GM23338 (cell line): ENCODE data around the gene ALOX15. TPM values are rescaled to one million over a fixed set of nuclear protein-coding genes. Genes with fewer than 3 reads are reported as not detected.

Experiments
- ATAC-seq: fragments of 200-7000 bp; cut with Tn5 transposase; 3 replicates; pipeline ENCODE4 v1.9.1; 2020
- DNase-seq: peaks from one replicate; pipeline ENCODE4 v3.0.0-alpha.2; 2015; ENCODE audit warnings: low spot score
- H2AFZ ChIP-seq: fragments of 200-600 bp; sonication (generic); 2 replicates; pipeline ENCODE4 v1.8.0; 2016; ENCODE audit warnings: antibody characterized with exemption, mild to moderate bottlenecking, moderate library complexity
- H3F3A ChIP-seq: fragments of 200-600 bp; sonication (generic); replicated peaks from 2 replicates; pipeline ENCODE4 v1.8.0; 2017; ENCODE audit warnings: antibody characterized with exemption, mixed run types, low read depth
- H3K27ac ChIP-seq: fragments of 200-600 bp; sonication (generic); 2 replicates; pipeline ENCODE4 v1.6.1; 2016; ENCODE audit warnings: low read depth
- H3K27me3 ChIP-seq: fragments of 200-600 bp; sonication (generic); 2 replicates; pipeline ENCODE4 v1.8.0; 2016; ENCODE audit warnings: mild to moderate bottlenecking, mixed run types, moderate library complexity; ENCODE audit not compliant: insufficient read depth
- H3K36me3 ChIP-seq: fragments of 200-600 bp; sonication (generic); 2 replicates; pipeline ENCODE4 v1.8.0; 2016; ENCODE audit warnings: mild to moderate bottlenecking; ENCODE audit not compliant: insufficient read depth
- H3K4me1 ChIP-seq: fragments of 200-600 bp; sonication (generic); 2 replicates; pipeline ENCODE4 v1.8.0; 2016; ENCODE audit warnings: mild to moderate bottlenecking, moderate library complexity; ENCODE audit not compliant: insufficient read depth
- H3K4me2 ChIP-seq: fragments of 200-600 bp; sonication (generic); 2 replicates; pipeline ENCODE4 v1.7.1; 2017; ENCODE audit warnings: mixed run types
- H3K4me3 ChIP-seq: fragments of 200-600 bp; sonication (generic); 2 replicates; pipeline ENCODE4 v1.6.1; 2016; ENCODE audit warnings: mixed run types
- H3K79me2 ChIP-seq: fragments of 200-600 bp; sonication (generic); replicated peaks from 2 replicates; pipeline ENCODE4 v1.8.0; 2017; ENCODE audit warnings: mild to moderate bottlenecking; ENCODE audit not compliant: insufficient read depth
- H3K9me2 ChIP-seq: fragments of 200-600 bp; sonication (generic); 2 replicates; pipeline ENCODE4 v1.8.0; 2017; ENCODE audit not compliant: insufficient read depth
- H4K20me1 ChIP-seq: fragments of 200-600 bp; sonication (generic); replicated peaks from 2 replicates; pipeline ENCODE4 v1.8.0; 2017; ENCODE audit warnings: mild to moderate bottlenecking; ENCODE audit not compliant: insufficient read depth
- H3K27ac Mint-ChIP-seq: 2 replicates; pipeline ENCODE4 v1.8.0; 2020; ENCODE audit warnings: inconsistent platforms, mild to moderate bottlenecking, moderate library complexity, mixed read lengths
- H3K27me3 Mint-ChIP-seq: 3 replicates; pipeline ENCODE4 v1.8.0; 2022; ENCODE audit warnings: low read depth, mild to moderate bottlenecking, moderate library complexity, mixed read lengths, inconsistent platforms; ENCODE audit not compliant: insufficient read depth, poor library complexity
- H3K36me3 Mint-ChIP-seq: 3 replicates; pipeline ENCODE4 v1.8.0; 2021; ENCODE audit warnings: low read depth, mild to moderate bottlenecking, inconsistent platforms, moderate library complexity, mixed read lengths
- H3K4me1 Mint-ChIP-seq: 3 replicates; pipeline ENCODE4 v1.8.0; 2020; ENCODE audit warnings: mild to moderate bottlenecking, inconsistent platforms, mixed read lengths
- H3K4me3 Mint-ChIP-seq: 3 replicates; pipeline ENCODE4 v1.8.0; 2021; ENCODE audit warnings: moderate library complexity, mild to moderate bottlenecking, inconsistent platforms, mixed read lengths
- H3K9me3 Mint-ChIP-seq: 3 replicates; pipeline ENCODE4 v1.8.0; 2020; ENCODE audit warnings: moderate library complexity, mild to moderate bottlenecking, inconsistent platforms, mixed read lengths
- CREB1 ChIP-seq: fragments of 250-450 bp; sonication (Bioruptor Pico); IDR thresholded peaks from 2 replicates; pipeline ENCODE4 v1.5.0; 2020; ENCODE audit warnings: low read depth, mild to moderate bottlenecking, moderate library complexity
- EZH2phosphoT487 ChIP-seq: fragments of 200-600 bp; sonication (generic); IDR thresholded peaks from one replicate; pipeline ENCODE4 v1.8.1; 2018; ENCODE audit warnings: antibody characterized with exemption; ENCODE audit not compliant: unreplicated experiment
- JUNB ChIP-seq: IDR thresholded peaks from one replicate; pipeline ENCODE4 v1.6.1; 2016; ENCODE audit warnings: antibody characterized with exemption; ENCODE audit not compliant: unreplicated experiment
- POLR2AphosphoS5 ChIP-seq: IDR thresholded peaks from 2 replicates; pipeline ENCODE4 v1.6.1; 2016; ENCODE audit warnings: antibody characterized with exemption, low read depth
- STAT1 ChIP-seq: IDR thresholded peaks from one replicate; pipeline ENCODE4 v1.6.1; 2016; ENCODE audit warnings: antibody characterized with exemption; ENCODE audit not compliant: unreplicated experiment
- ZNF331 ChIP-seq: fragments of 250-450 bp; sonication (Bioruptor Pico); IDR thresholded peaks from 2 replicates; pipeline ENCODE4 v1.5.0; 2020; ENCODE audit warnings: low read depth, mild to moderate bottlenecking, moderate library complexity
- polyA plus RNA-seq: library from polyadenylated mRNA; unstranded; fragments of >200 nt; fragmentation: Nextera tagmentation; extraction: Ambion mirVana; gene quantifications from 2 replicates; pipeline ENCODE4 v1.2.1, GENCODE V29; 2016
- total RNA-seq: library from RNA; depleted of rRNA; stranded (reverse); fragments of >200 nt; shearing (Covaris generic); gene quantifications from 2 replicates; pipeline ENCODE4 v1.2.3, GENCODE V29; 2014
- TF ChIP-seq, protein P1 (sequence below): IDR thresholded peaks from 2 replicates; pipeline ENCODE4 v1.6.1; 2016; ENCODE audit warnings: antibody characterized with exemption
- TF ChIP-seq, protein P2 (sequence below), 2 experiments: fragments of 200-600 bp in 1 of 2; sonication (generic) in 1 of 2; conservative IDR thresholded peaks; 2 replicates each; pipeline versions ENCODE4 v1.5.1 to v1.6.1; 2016 to 2017; ENCODE audit warnings: antibody characterized with exemption in 2 of 2, low read depth in 2 of 2, mild to moderate bottlenecking in 2 of 2, moderate library complexity in 1 of 2
- TF ChIP-seq, protein P3 (sequence below): IDR thresholded peaks from one replicate; pipeline ENCODE4 v1.6.1; 2018; ENCODE audit warnings: antibody characterized with exemption; ENCODE audit not compliant: unreplicated experiment

Gene ALOX15
- total and polyA plus RNA-seq, 2 experiments from 2014 or later: 1.2 to 1.4 TPM

DNA sequence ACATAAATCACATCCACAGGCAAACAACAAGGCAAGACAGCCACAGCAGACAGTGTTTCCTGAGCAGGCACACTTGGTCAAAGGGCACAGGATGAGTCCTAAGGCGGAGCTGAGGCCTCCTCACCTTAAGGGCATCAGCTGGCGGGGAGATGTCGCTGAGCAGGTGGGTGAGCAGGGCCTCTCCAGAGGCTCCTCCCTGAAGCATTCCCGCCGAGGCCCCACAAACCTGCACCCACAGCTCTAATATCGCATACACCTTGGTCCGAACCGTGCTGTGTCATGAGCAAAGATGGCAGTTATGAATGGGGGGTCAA, 33.2 kb upstream of the ALOX15 start (continued):
- TF ChIP-seq, protein P1, sequence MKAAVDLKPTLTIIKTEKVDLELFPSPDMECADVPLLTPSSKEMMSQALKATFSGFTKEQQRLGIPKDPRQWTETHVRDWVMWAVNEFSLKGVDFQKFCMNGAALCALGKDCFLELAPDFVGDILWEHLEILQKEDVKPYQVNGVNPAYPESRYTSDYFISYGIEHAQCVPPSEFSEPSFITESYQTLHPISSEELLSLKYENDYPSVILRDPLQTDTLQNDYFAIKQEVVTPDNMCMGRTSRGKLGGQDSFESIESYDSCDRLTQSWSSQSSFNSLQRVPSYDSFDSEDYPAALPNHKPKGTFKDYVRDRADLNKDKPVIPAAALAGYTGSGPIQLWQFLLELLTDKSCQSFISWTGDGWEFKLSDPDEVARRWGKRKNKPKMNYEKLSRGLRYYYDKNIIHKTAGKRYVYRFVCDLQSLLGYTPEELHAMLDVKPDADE: no peak
- TF ChIP-seq STAT1 (no peak), CREB1 (CRISPR knock-in tag) (no peak), EZH2phosphoT487 (no peak), JUNB (no peak), POLR2AphosphoS5 (no peak), ZNF331 (no peak)
- TF ChIP-seq, protein P2, sequence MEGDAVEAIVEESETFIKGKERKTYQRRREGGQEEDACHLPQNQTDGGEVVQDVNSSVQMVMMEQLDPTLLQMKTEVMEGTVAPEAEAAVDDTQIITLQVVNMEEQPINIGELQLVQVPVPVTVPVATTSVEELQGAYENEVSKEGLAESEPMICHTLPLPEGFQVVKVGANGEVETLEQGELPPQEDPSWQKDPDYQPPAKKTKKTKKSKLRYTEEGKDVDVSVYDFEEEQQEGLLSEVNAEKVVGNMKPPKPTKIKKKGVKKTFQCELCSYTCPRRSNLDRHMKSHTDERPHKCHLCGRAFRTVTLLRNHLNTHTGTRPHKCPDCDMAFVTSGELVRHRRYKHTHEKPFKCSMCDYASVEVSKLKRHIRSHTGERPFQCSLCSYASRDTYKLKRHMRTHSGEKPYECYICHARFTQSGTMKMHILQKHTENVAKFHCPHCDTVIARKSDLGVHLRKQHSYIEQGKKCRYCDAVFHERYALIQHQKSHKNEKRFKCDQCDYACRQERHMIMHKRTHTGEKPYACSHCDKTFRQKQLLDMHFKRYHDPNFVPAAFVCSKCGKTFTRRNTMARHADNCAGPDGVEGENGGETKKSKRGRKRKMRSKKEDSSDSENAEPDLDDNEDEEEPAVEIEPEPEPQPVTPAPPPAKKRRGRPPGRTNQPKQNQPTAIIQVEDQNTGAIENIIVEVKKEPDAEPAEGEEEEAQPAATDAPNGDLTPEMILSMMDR (conservative IDR thresholded peaks at IDR 0.05; ENCODE audit: low read depth in 2 of 2): no peak
- TF ChIP-seq, protein P3, sequence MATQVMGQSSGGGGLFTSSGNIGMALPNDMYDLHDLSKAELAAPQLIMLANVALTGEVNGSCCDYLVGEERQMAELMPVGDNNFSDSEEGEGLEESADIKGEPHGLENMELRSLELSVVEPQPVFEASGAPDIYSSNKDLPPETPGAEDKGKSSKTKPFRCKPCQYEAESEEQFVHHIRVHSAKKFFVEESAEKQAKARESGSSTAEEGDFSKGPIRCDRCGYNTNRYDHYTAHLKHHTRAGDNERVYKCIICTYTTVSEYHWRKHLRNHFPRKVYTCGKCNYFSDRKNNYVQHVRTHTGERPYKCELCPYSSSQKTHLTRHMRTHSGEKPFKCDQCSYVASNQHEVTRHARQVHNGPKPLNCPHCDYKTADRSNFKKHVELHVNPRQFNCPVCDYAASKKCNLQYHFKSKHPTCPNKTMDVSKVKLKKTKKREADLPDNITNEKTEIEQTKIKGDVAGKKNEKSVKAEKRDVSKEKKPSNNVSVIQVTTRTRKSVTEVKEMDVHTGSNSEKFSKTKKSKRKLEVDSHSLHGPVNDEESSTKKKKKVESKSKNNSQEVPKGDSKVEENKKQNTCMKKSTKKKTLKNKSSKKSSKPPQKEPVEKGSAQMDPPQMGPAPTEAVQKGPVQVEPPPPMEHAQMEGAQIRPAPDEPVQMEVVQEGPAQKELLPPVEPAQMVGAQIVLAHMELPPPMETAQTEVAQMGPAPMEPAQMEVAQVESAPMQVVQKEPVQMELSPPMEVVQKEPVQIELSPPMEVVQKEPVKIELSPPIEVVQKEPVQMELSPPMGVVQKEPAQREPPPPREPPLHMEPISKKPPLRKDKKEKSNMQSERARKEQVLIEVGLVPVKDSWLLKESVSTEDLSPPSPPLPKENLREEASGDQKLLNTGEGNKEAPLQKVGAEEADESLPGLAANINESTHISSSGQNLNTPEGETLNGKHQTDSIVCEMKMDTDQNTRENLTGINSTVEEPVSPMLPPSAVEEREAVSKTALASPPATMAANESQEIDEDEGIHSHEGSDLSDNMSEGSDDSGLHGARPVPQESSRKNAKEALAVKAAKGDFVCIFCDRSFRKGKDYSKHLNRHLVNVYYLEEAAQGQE: no peak

DNA sequence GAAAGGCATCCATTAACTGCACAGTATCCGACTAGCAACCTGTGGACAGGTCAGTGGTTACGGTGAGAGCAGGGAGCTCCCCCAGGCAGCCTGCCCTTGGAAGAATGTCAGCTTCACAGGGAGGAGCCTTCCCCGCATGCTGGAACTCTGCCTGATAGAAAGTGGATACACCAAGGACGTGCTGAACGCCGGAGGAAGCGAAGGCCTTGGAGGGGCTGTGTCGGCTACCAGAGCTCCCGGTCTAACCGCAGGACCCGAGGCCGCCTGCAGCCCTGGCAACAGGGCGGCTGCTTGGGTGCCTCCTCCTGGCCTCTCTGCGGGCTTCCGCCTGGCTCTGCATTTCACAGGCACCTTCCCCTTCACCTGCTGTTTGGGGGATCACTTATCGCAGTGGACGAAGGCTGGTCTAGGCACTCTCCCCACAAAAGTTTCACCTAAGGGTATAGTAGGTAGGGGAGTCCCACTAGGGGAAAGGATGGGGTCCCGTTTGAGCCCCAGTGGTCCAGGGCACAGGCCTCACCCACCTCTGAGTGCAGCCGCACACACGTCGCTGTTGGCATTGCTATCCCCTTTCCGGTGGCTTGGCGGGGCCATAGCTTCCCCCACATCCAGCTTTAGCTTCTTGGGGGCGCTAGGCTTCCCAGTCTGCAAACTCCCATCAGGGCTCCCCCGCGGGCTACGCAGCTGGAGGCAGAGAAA, 32.7 kb upstream of the ALOX15 start:
- Histone ChIP-seq H2AFZ (no peak overlapping the region), H3K9me2 (no peaks in the 10 kb centered on the region), H3K79me2 (no peaks in the 10 kb centered on the region), H3K27ac (no peak overlapping the region), H3F3A (no peaks in the 10 kb centered on the region; the same call in none of the 2 replicates), H3K36me3 (peaks cover 27% of the 10 kb centered on the region), H3K4me1 (no peaks in the 10 kb centered on the region), H4K20me1 (peaks cover 4% of the 10 kb centered on the region), H3K27me3 (no peaks in the 10 kb centered on the region), H3K4me2 (no peak overlapping the region), H3K4me3 (no peak overlapping the region)
- TF ChIP-seq EZH2phosphoT487: no peak
- no peak for TF ChIP-seq STAT1
- TF ChIP-seq, protein P1: no peak
- no peak for TF ChIP-seq ZNF331
- Mint-ChIP-seq H3K27ac (no peak overlapping the region), H3K4me1 (no peaks in the 10 kb centered on the region; the same call in 2 of the 3 replicates), H3K36me3 (peaks cover 88% of the 10 kb centered on the region), H3K9me3 (no peaks in the 10 kb centered on the region; the same call in 2 of the 3 replicates), H3K4me3 (no peak overlapping the region), H3K27me3 (peaks cover 4% of the 10 kb centered on the region)
- DNase-seq (no peak), ATAC-seq (no peak)
